G401.6 (cell line): ENCODE data around the gene ZNF366.
"Not testable (repeated sequence)": the region's sequence is repeated elsewhere in the genome, so short reads cannot be mapped to it uniquely, and the experiment has no call there.

Source experiments
- FAIRE-seq: peaks from 2 replicates; lab custom pipeline; 2012; peaks lifted over from hg19 to GRCh38; lab: Jason Lieb, UNC

Gene ZNF366

DNA sequence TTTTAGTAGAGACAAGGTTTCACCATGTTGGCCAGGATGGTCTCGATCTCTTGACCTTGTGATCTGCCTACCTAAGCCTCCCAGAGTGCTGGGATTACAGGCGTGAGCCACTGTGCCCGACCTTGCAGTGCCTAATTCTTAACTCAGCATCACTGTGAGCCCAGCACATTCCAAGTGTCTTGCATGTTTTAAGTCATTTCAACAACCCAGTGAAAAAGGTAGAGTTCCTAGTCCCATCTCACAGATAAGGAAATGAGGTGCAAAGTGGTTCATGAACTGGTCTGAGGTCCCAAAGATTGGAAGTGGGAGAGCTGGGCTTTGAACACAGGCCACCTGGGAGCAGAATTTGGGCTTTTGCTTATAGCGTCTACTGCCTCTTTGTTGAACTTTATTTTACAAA is 68.0 kb downstream of the ZNF366 start:
- no peak for FAIRE-seq

DNA sequence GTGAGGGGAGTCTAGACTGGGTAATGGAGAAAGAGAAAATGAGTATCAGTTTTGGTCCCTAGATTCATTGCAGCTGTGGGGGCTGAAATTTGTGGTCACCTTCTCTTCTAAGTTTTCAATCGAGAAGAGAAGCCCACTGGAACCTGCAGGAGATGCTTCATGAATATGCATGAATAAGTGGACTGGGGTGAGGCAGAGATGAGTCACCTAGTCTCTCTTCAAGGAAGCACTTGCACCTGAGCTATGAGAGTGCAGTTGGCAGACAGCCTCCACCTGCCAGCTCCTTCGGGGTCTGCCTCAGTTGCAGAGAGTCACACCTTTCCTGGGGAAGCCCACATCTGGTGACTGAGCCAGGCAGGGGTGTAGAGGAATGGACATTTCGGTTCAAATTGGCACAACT is 69.1 kb downstream of the ZNF366 start:
- FAIRE-seq = no peak

DNA sequence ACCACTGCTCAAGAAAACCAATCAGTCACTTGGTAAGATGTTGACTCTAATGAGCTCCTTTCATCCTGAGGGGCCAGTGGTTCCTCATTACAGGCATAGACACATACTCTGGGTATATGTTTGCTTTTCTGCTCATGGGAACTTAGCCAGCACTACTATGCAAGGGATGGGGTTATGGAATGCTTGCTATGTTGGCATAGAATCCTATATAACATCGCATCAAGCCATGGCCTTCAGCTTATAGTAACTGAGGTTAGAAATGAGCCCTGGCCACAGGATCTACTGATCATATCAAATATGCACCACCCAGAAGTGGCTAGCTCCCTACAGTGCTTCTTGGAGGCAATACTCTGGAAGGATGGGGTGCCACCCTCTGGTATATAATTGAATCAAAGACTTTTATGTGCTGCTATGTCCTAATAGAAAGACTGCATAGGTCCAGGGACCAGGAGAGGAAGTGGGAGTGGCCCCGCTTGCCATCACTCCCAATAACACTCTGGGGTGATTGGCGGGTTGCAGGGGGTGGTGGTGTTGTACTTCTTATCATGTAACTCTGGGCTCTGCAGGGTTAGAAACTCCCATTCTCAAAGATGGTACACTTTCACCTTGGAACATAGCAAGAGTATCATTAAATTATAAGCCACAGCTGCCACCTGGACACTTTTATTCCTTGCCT is 70.3 kb downstream of the ZNF366 start:
- FAIRE-seq = no peak

DNA sequence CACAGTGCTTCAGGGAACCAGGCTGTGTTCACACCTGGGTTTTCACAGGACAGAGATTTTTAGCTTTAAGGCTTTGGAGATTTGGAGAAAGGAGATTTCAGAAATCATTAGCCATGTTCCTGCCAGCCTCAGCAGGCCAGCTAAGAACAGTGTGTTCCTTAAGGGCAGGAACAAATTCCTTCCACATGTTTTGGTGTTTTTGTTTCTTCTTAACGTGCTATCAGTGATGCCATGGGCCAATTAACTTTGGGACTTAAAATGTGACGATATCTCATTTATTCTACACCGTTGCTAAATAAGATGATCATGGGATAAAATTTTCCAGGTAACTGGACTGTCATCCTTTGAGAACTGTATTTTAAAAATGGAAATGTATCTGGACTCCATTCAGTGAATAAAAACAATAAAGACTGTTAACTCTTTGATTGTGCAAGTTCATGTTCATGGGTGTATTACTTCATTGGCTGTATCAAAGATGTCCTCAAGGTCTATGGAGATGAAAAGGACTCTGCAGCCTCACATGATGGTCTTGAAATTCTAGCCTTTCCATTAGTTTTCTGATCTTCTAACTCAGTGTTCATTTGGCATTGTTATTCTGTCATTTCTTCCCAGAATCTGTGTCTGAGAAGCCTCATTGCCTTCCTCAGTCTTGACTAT is 72.3 kb downstream of the ZNF366 start:
- FAIRE-seq = no peak

DNA sequence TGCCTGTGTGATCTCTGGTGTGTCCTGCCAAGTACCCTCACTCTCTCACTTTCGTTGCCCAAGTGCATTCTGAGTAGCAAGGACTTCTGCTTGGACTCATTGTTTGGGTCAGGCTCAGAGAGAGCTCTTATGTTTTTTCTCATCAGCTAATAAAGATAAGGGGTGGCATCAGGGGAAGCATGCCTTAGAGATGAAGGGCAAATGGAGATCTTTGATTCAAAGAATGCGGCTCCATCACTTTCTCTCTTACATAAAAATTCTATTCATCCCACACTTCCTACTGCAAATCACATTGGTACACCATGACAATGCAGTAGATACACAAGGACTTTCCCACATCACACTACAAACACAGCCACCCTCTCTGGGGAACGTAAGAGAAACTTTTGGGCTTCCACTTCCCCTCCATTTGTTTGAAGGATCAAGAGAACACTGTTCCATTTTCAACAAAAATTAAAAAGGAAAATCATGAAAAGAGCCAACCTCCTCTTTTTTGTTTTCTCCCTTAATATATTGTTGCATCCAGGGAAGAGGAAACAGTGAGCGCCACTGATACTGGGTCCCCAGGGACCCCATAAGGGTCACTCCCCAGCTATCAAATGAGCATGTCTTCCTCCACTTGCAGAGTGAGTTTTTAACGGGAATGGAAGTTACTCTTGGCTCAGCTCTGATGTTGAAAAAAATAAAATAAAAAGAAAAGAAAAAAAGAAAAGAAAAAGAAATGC is 73.0 kb downstream of the ZNF366 start:
- FAIRE-seq = no peak

DNA sequence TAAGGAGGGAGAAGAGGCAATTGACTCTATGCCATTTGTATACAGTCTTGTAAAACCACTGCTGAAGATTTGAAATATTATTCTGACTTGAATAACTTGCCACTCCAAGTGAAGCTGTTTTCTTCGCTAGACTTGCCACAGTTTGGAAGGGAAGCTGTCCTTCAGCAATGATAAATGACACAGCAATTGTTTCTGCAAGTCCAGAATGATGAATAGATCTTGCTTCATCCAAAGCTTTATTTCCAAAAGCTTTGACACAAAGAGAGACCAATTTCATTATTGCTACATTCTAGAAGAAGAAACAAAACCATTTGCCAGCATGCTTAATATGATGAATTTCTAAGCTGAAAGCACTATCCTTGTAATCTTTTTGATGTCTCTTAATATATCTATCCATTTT is 73.7 kb downstream of the ZNF366 start:
- no peak for FAIRE-seq

DNA sequence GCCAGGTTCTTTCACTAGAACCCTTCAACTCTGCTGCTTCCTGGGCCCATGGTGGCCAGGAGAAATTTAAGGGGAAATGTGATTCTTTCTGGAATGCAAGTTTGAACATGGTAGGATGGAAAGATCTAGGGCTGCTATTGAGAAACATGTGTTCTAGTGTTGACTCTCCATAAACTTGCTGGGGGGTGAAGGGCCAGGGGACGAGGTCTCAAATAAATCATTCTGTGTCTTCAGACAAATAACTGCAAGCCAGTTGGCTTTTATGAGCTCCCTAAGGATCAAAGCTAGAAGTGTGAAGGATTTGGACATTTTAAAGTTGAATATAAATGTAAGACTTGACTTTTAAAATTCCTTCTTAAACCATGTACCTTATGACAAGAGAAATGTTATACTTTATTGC is 78.5 kb downstream of the ZNF366 start:
- no peak for FAIRE-seq

DNA sequence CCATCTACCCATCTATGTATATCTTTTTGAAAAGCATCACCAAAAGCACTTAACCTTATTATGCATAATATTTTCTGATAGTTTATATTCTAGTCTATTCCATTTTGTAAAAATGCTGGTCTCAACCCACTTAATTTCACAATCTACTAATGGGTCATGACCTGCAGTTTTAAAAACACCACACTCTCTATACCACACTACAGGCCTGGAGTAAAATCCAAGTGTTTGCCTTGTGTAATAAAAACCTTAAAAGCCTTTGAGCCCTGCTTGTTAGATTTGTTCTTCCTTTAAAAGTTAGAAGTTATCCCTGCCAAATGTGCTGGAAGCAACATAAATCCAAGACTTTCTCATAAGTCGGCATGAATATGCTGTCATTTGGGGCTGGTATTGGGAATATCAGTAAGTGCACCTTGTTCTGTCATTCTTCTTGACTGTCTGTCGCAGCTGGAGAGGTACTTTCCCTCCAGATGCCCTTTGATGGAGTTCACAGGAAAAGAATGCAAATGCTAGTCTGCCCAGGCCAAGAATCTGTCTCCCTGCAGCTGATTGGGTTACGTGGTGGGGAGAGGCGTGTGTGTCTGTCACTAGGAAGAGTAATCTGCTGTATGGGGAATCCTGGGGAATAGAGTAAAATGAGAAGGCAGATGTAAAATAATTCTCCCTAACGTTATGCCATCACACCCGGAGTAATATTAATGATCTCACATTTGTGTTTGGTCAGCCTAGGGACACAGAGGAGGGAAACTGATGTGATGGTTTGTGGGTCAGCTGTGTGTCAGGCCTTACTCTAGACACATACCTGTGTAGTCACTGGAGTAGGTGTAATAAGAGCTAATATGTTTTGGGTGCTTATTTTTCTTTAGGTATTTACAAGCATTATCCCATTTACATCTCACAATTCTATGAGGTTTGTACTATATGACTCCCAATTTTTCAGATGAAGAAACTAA is 79.4 kb downstream of the ZNF366 start:
- FAIRE-seq = no peak

DNA sequence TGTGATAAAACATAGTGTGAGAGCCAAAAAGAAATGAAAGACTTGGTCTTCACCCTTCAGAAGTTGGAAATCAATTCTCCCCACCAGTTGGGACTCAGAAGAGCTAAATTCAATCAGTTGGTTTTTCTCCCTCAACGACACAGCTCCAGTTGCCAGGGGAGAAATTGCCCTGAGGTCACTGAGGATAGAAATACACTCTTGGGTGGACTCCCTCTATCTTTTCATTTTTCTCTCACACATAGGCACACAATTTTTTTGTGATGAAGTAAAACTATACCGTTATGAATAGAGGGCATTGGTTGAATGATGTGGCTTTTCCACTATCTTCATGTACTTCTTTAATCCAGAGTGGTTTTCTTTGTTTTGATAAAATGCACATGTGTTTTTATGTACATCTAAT is 80.2 kb downstream of the ZNF366 start:
- FAIRE-seq = no peak

DNA sequence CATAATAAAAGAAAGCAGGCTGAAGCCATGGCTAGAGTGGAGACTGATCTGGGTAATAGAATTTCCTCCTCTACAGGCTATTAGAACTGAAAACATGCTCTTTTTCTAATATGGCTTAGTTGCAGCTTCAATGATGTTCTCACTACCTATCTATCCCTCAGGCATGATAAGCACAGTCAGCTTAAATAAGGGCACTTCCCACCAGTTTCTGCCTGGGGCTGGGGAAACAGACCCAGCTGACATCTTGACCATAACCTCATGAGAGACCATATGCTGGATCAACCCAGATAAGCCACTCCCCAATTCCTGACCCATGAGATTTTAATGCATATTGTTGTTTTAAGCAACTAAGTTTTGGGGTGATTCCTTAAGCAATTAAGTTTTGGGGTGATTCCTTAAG is 81.2 kb downstream of the ZNF366 start:
- no peak for FAIRE-seq

DNA sequence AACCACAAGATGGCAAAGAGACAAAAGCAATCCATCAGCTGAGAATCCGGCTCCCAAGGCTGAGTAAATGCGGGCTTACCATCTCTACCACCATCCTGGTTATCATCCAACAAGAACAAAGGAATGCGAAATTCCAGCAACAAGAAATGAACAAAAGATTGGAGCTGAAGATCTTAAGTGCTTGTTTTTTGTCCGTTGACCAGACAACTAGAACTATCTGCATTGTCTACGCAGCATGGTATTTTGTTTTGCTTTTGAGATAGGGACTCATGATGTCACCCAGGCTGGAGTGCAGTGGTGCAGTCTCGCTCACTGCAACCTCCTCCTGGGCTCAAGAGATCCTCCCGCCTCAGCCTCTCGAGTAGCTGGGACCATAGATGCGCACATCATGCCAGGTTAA is 88.9 kb downstream of the ZNF366 start:
- no peak for FAIRE-seq

DNA sequence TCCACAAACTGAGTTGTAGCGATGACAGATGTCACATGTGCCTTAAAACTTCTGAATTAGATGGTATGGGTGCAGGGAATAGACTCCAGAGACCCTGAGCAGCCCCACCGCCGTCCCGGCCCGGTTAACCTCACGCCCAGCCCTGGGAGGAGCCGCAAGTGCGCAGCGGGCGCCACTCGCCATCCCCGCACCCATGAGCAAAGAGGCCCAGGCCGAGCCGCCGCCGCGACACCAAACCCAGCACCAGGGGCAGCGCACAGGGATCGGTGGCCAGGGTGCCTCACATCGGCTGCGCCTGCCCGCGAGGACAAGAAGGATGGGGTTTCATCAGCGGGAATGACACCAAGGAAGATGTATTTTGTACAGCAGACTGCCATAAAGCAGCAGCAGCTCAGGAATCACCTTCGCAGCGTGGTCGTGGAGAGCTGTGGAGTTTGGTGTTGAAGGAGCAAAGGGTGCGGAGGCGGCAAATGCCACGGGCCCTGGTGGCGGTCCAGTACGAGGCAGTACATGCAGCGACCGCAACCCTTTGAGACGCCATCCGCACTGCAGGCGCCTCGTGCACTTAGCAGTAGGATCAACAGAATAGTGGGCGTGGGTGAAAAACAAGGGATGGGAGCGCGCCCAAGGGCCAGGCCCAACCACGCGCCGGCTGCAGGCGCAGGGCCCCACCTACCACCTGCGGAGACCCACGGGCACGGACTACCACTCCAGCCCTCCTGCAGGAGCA is 89.7 kb downstream of the ZNF366 start:
- FAIRE-seq = no peak

DNA sequence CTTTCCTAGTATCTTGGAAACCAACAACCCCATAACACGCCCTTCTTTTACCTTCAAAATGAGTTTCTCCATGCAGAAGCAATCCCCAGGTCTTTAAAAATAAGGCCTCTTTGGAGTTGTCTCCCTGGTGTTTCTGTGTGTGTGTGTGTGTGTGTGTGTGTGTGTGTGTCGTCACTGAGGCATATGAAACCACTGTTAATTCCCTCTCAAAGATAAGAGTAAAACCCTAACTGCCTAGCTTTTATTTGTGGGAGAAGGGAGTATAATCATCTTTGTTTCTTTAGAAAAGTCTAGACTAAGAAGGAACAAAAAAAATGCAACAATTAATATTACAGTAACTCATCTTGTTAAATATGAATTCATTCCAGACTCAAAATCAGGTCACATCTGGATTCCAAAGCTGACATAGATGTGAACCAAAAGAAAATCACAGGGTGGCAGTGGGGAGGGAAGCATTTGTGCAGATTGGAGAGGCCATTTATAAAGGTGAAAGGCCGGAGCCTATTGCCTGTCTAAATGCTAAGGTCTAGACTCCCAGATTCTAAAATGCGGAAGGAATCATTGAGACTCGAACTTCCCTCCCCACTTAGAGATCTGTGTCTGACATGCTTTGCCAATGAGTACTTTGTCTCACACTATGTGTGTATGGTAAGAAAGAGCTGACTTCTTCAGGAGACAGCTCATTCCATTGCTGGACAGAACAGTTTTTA is 91.4 kb downstream of the ZNF366 start:
- FAIRE-seq = no peak

DNA sequence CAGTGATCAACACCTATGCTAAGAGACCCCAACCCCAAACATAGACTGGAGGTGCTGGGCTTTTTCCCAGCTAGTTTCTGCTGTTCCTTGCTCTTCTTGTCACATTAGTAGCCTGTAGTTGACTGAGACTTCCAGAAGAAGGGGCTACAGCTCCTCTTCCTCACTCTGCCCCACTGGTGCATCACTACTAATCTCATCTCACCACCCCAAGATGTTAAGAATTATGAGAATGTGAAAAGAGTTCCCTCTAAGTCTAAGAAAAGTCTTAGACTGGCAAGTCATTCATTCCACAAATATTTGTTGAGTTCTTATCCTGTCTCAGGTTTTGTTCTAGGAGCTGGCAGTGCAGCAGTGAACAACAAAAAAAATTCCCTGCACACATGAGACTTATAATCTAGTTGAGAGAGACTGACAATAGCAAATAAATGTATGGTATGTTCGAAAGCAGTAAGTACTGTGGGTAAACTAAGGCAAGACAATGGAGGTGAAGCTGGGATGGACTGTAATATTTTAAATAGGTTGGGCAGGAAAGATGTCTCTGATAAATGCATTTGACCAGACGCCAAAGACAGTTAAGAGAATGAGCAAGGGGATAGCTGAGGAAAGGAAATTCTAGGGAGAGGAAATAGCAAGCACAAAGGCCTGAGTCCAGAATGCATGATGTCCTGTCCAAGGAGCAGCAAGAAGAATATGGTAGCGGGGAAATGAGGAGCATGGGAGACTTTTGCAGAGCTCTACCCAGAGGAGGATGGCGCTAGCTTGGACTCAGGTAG is 94.7 kb downstream of the ZNF366 start:
- FAIRE-seq = no peak

DNA sequence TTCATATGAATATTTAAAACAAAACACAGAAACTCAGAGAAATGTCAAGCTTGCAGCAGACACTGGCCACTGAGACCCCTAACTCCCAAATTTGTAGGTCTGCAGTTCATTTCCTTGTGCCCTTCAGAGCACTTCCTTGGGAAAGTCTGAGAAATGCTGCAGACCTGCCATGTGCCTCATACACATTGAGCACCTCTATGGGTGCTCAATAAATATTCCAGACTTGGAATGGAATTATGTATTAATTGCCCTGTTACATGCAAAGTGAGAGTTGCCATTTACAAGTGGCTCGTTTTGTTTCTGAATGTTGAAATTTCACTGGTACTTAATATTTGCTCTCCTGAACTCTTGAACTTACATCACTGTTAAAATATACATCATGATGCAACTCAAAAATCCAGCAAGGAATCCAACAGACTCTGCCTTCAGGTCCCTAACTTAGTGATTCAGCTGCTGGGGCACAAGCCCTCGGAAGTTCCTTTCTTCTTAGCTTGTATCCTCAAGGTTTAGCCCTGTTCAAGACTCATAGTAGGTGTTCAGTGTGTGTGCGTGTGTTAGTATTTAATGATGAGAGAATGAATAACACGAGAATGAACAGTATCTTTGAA is 96.4 kb downstream of the ZNF366 start:
- FAIRE-seq = no peak

DNA sequence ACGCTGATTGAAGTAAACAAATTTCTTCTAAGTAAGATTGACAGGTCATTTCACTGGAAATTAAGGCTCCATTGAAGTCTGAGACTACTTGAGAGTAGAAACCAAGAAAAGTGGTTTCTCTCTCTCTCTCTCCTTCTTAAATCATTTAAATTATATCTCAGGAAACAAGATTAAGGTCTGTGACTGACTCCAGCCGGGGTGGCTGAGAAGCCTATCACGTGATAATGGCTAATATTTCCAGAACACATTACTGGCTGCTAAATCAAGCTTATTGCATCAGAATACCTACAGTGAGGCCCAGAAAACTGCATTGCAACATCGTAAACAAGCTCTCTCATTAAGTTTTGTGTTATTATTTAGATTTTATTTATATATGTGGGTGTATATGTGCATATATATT is 98.6 kb downstream of the ZNF366 start:
- FAIRE-seq = no peak

DNA sequence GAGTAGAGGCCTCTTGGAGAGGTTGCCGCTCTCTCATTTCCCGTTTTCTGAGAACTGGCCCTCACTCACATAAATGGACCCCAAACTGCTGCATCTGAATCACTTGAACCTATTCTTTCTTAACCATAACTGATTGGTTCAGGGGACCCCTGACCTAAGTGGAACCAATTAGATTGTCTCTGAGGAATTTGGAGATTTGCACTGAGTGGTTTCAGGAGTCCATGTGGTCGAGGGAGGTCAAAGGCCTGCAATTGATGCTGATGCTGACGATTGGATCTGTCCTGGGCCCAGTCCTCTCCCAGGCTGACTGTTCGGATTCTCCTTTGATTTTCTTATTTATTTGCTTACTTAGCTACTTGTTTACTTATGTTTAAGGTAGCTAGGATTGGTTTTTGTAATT is 99.1 kb downstream of the ZNF366 start:
- no peak for FAIRE-seq

DNA sequence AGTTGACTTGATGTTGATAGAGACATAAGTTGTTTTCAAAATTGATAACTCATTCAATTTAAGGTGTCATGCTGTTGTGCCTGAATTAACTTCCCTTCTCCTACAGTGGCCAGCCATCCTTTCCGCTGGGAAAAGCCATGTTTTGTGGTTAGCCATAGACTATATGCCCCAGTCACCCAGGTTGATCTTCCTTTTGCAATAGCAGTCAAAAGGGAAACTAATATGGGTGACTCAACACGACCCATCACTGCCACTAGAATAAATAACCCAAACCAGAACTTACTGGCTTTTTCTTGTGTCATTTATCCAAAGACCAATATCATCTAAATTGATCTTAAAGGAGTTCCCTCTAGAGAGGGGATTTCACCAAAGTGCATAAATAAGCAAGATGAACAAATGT is 99.7 kb downstream of the ZNF366 start:
- no peak for FAIRE-seq

DNA sequence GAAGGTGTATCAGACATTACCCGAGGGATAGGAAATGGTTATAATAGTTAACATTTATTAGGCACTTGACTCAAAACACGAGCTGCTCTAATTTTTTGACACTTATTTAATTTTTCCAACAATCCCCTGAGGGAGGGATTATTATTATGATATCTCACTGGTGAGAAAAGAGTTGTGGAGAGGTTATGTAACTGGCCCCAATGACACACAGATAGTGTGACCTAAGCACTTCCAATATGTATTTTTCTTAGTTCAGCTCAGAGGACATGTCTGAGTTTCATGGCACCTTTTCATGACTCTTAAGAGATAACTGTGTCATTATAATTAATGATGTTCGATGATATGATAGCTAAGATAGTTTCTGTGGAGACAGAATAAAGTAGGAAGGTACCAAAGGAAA is 100.1 kb downstream of the ZNF366 start:
- FAIRE-seq = no peak

DNA sequence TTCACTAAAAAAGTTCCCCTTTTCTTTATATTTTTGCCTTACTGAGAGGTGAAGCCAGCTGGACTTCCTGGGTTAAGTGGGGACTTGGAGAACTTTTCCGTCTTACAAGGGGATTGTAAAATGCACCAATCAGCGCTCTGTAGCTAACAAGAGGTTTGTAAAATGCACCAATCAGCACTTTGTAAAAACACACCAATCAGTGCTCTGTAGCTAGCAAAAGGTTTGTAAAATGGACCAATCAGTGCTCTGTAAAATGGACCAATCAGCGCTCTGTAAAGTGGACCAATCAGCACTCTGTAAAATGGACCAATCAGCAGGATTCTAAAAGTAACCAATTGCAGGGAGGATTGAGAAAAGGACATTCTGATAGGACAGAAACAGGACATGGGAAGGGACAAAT is 102.4 kb downstream of the ZNF366 start:
- FAIRE-seq = not testable (repeated sequence)
